HG02798 (cell line): ENCODE measurements around the gene SCGB3A2.

Experiments used
- ATAC-seq: cut with Tn5 transposase; IDR thresholded peaks from one replicate; pipeline ENCODE4 v1.9.1; 2021; ENCODE audit warnings: mild to moderate bottlenecking; ENCODE audit not compliant: unreplicated experiment, poor library complexity

SCGB3A2 gene

DNA sequence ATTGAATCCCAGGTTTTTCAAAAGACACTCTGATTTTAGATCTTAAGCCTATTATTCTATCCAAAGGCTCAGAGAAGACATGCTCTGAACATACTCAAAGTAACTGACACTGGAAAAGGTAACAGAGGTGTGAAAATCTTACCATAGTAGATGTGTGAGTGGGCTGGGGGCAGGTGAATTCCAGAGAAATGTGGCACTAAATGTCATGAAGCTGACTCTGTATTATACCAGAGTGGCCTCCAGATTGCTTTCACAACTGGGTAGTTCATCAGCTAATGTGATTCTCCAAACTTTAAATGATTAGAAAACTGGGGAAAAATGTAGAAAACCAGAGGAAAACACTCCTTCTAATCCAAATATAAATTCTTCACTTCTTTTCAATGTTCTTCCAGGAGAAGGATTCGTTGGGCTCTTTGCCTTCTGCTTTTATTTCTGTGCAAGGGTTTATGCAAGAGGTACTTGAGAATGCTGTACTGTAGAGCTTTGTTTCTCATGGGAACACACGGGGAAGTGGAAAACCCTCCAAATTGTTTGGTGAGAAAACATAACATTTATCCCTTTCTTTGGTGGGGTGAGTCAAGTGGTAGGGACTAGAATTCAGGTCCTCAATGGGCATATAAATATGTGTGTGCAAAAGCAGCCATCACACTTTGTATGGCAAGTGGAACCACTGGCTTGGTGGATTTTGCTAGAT, at the start of gene SCGB3A2:
Gene SCGB3A2 (plus strand): TSS at position 646 of the 694 bp plus-strand sequence. CDS start 93 bp downstream, outside the sequence.
- no peak for ATAC-seq

DNA sequence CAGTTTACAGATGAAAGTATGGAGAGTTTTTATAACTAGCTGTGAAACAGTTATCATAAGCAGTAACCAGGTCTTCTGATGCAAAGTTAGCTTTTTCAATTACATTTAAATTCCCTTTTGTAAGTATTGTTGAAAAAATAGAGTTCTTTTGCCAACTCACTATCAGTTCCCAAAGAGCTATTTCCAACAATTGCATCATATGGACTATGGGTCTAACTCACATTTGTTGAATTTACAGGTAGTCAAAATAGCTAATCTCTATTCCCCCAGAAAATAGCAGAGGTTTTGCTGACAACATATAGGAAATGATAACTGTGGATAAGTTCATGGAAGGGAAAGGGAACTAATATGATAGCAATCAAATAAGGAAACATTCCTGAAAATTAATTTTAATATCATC, 48.5 kb upstream of the SCGB3A2 start:
- ATAC-seq = no peak

DNA sequence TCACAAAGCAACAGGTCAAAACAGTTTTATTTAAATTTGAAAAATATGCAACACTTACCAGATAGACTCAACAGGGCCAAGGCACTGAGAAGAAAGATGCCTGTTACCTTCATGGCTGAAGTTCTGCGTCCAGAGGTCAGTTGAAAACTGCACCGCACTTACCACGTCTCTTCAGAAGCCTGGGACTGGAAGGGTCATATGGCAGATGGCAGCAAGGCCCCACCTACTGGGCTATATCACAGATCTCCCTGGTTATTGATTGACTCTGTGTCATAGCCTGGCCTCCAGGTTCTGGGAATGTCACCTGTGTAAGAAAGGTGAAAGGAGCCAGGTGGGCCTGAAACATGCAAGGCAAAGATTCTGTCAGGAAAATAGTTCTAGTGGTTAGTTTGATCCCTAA, 47.0 kb upstream of the SCGB3A2 start, which contains the start of gene SPINK1:
Gene SPINK1 (minus strand): TSS at position 207 of the 400 bp plus-strand sequence. CDS start 94 bp downstream, at position 113.
- ATAC-seq = no peak

- ATAC-seq = no peak
Observed at GRCh38 chr5:147832541-147832940, 46.0 kb upstream of the SCGB3A2 start.

DNA sequence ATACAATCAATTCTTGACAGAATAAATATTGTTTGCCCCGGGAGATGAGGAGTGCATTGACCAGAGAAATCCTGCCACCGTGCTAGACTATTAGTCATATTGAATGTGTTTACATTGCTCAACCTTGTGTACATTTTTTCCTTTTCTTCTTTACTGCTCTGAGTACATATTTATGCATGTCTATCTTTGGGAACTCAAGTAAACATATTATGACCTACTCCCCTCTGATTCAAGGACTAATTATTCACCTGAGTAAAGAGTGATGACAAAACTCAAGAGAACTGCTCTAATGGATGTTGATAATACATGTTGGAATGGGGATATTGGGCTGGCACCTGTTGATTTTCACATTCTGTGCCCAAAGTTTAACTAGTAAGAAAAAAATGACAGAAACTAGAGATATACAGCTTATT, 43.1 kb upstream of the SCGB3A2 start:
- ATAC-seq = no peak

GRCh38 chr5:147836439-147836838, 42.1 kb upstream of the SCGB3A2 start:
- ATAC-seq = no peak

DNA sequence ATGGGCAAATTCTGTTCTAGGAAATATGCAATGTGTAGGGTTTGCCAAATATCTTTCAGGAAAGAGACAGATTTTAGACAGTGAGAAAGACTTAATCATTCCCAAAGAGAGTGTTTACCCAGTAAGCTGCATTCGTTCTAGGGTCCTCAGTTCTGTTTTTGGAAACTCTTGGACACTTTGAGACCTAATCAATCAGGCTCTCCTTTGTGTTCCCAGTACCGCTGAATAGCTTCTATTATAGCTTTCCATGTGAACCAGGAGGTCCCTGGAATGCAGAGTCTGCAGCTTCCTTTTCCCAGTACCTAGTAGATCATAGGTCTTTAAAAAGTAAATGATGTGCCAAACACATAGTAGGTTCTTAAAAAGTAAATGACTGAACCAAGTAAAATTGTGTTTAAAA, 35.6 kb upstream of the SCGB3A2 start:
- no peak for ATAC-seq

DNA sequence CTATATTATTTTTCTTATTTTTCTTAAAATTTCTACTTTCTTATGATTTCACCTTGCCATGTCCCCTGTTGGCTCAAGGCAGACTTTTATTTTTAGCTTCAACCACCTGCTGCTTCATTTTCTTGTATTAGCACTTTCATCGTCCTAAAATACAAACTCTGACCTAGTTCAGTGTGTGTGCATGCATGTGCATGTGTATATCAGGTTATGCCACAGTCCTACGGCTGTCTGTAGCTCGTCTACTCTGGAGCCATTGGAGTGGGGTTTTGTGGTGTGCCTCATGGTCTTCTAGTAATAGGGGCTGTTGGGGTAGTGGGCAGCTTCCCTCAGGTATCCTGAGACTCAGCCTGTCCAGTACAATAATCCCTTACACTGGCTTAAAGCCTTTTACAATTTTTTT, 33.7 kb upstream of the SCGB3A2 start:
- no peak for ATAC-seq

- no peak for ATAC-seq
Observed at GRCh38 chr5:147845618-147846017, 32.9 kb upstream of the SCGB3A2 start.

- no peak for ATAC-seq
Observed at GRCh38 chr5:147849226-147849625, 29.3 kb upstream of the SCGB3A2 start.

GRCh38 chr5:147851578-147851977, 26.9 kb upstream of the SCGB3A2 start:
- ATAC-seq = no peak

DNA sequence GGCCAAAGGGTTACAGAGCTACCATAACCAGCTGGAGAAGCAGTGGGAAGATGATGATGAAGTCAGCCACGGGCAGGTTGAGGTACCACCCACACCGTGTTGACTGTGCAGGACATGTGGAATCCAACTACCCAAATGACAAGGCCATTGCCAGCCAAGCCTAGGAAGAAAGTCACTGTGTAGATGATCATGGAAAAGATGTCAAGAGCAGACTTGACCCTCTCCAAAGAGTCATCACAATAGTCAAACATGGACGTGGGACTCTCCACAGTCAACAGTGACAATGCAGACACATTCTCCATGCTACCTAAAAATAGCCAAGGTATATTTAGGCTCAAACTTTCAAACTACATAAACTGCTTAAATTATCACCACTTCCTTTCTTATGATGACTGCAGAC, 26.1 kb upstream of the SCGB3A2 start:
- ATAC-seq = no peak

- no peak for ATAC-seq
Observed at GRCh38 chr5:147853372-147853987, 25.0 kb upstream of the SCGB3A2 start.

GRCh38 chr5:147854331-147854730, 24.2 kb upstream of the SCGB3A2 start:
- ATAC-seq = no peak

DNA sequence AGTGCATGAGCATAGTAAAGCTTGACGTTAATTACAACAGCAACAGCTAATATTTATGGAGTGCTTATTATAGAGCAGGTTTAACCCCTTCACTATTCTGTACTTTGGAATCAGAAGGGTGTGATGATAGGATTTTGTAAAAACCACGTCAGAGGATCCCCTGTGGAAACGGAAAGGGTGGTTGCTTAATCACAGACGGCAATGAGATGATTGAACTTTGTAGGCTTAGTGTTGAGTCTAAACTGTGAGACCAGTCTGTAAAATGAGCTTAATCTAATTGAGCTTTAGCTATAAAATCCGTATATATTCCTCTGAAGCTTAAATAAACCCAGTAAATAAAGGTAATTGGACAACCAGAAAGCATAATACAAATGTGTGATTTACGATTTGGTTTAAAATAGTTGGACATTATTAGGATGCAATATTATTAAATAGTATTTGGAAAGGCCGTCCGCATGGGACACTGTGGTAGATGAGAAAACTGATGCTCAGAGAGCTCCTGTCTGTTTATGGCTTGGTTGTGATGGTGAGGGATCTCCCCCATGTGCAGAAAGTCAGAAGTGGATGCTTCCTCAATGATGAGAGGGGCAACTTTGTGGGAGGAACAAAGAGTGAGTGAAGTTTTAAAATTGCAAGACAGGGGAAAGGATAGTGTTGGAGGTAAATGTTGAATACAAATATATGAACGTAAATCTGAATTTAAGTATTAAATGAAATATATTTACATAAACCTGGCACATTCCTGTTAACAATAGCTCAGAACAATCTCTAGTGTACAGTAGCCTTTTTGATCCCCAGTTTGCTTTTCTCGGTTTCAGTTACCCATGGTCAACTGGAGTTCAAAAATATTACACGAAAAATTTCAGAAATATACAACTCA, 23.4 kb upstream of the SCGB3A2 start:
- ATAC-seq = no peak

DNA sequence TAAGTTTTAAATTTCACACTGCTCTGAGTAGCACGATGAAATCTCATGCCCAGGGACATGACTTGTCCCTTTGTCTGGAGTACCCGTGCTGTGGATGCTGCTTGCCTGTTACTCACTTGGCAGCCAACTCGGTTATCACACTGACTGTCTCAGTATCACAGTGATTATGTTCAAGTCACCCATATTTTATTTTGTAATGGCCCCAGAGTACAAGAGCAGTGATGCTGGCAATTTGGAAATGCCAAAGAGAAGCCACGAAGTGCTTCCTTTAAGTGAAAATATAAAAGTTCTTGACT, 22.8 kb upstream of the SCGB3A2 start:
- ATAC-seq = no peak

DNA sequence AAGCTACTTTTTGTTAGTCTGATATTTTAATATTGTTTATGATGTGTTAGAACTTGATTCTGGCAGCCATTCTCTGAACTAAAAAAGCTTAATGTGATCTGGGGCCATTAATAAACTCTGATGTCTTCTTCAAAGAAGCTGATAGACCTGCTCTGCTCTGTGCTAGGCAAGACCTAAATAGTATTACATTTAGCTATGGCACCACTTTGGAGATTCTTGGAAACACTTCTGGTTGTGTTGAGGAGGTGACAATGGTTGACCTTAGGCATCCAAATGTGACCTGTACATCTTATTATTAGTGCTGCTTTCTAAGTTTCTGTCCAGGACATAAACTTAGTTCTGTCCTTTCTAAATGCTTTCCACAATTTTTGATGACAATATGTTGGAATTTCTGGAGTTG, 21.7 kb upstream of the SCGB3A2 start:
- no peak for ATAC-seq

DNA sequence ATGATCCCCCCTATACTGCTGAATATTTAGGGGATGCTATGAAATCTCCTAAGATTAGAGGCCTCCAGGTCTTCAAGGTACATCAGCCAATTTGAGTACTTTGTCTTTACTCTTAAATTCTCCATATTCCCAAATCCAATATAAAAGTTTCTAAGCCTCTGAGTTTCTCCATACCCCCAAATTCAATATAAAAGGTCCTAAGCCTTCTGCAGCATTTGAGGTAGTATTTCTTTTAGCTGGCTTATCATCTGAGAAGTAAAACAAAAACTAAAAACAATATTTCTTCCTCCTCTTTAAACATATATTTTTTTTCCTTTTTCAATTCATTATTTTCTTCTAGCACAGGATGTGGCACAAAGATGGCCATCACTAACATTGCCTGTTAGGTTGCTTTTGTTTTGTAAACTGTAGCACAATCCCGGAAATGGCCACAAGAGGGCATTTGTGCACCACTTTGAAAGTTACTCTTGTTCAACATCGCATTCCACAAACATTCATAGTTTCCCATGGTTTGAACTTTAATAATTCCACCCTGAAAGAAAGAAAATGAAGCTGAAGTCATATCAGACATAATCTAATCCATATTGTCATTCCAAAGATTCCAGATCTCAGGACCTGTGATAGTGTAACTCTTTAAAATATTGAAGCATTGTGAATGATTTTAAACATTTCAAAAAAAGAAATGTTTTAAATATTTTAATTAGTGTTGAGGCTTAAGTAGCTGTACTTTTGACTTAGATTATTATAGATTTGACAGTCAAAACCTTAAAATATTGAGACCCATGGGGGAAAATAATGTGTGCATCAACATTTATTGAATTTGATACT, 21.0 kb upstream of the SCGB3A2 start:
- peak; percentile 93 for ATAC-seq

- no peak for ATAC-seq
Observed at GRCh38 chr5:147858565-147858964, 19.9 kb upstream of the SCGB3A2 start.

GRCh38 chr5:147859962-147860640, 18.4 kb upstream of the SCGB3A2 start:
- ATAC-seq = no peak
